Stimulated activated CD8-positive, alpha-beta memory T cell treated with anti-CD3 and anti-CD28 coated beads, Interleukin-12 subunit alpha, Interleukin-12 subunit beta, amount 100 ng/mL, for 24 hours (primary cell): ENCODE results near the gene STAT2.
"Not testable (repeated sequence)": the region's sequence is repeated elsewhere in the genome, so short reads cannot be mapped to it uniquely, and the experiment has no call there.

Experiments used
- DNase-seq: peaks from one replicate; pipeline ENCODE4 v3.0.0-alpha.2; 2020; ENCODE audit errors: extremely low read depth

The STAT2 gene

GRCh38 chr12:56330936-56331490, 28.9 kb downstream of the STAT2 start:
- no peak for DNase-seq

- no peak for DNase-seq
Measured at GRCh38 chr12:56326533-56326932, 33.4 kb downstream of the STAT2 start.

- no peak for DNase-seq
Measured at GRCh38 chr12:56326126-56326525, 33.8 kb downstream of the STAT2 start.

GRCh38 chr12:56324206-56324605, 35.7 kb downstream of the STAT2 start:
- no peak for DNase-seq

GRCh38 chr12:56321610-56322009, 38.3 kb downstream of the STAT2 start:
- not testable (repeated sequence) for DNase-seq

- DNase-seq = no peak
Measured at GRCh38 chr12:56321027-56321426, 38.9 kb downstream of the STAT2 start.

- DNase-seq = no peak
Measured at GRCh38 chr12:56317675-56318074, 42.2 kb downstream of the STAT2 start.

GRCh38 chr12:56315622-56316473, 44.1 kb downstream of the STAT2 start, which contains the start of gene CNPY2:
Gene CNPY2, minus strand, starts transcription at chr12:56315988. Its CDS starts 771 bp downstream, at chr12:56315217.
- DNase-seq = peak; percentile 86

- DNase-seq = no peak
Measured at GRCh38 chr12:56315249-56315621, 44.7 kb downstream of the STAT2 start.

GRCh38 chr12:56311003-56311402, 48.9 kb downstream of the STAT2 start:
- no peak for DNase-seq

GRCh38 chr12:56308714-56309113, 51.2 kb downstream of the STAT2 start:
- no peak for DNase-seq

GRCh38 chr12:56307221-56307965, 52.5 kb downstream of the STAT2 start:
- DNase-seq = no peak

GRCh38 chr12:56304872-56305590, 54.9 kb downstream of the STAT2 start:
- DNase-seq = no peak

GRCh38 chr12:56304276-56304675, 55.6 kb downstream of the STAT2 start:
- no peak for DNase-seq

- DNase-seq = no peak
Measured at GRCh38 chr12:56300644-56301464, 59.1 kb downstream of the STAT2 start.

- DNase-seq = peak; percentile 96
Measured at GRCh38 chr12:56299853-56300643, 59.9 kb downstream of the STAT2 start, which contains the start of gene CS. Gene CS, minus strand, starts transcription at chr12:56300330. Its CDS starts 129 bp downstream, at chr12:56300201.

GRCh38 chr12:56299308-56299852, 60.5 kb downstream of the STAT2 start:
- no peak for DNase-seq

- DNase-seq = no peak
Measured at GRCh38 chr12:56298828-56299227, 61.1 kb downstream of the STAT2 start.

- DNase-seq = no peak
Measured at GRCh38 chr12:56297400-56297799, 62.5 kb downstream of the STAT2 start.

GRCh38 chr12:56296295-56296694, 63.6 kb downstream of the STAT2 start:
- no peak for DNase-seq
